OCI-LY7 (cell line): ENCODE data around the gene PSMD6. TPM values are rescaled to one million over a fixed set of nuclear protein-coding genes. Genes with fewer than 3 reads are reported as not detected.

Experiments
- BruUV-seq: library from RNA; stranded (reverse); fragments of 400-500 nt; replicated peaks from 2 replicates; lab custom pipeline; 2021; lab: Mats Ljungman, UMichigan
- CTCF ChIA-PET: fragments of 300-600 bp; sonication (Branson Sonifier 250); formaldehyde crosslinking; loops from one replicate; lab custom pipeline; 2022; ENCODE audit warnings: antibody characterized with exemption; ENCODE audit not compliant: unreplicated experiment; lab: Charles Lee
- POLR2A ChIA-PET: fragments of 300-600 bp; sonication (Branson Sonifier 250); formaldehyde crosslinking; loops from one replicate; lab custom pipeline; 2022; ENCODE audit warnings: antibody characterized with exemption; lab: Charles Lee
- DNase-seq: peaks from one replicate; pipeline ENCODE4 v3.0.0-alpha.2; 2015; ENCODE audit warnings: low spot score
- H2AFZ ChIP-seq: fragments of 200-600 bp; sonication (generic), shearing (Covaris generic); 2 replicates; pipeline ENCODE4 v1.6.1; 2014; ENCODE audit warnings: mild to moderate bottlenecking, antibody characterized with exemption, low read length, moderate library complexity
- H3K27ac ChIP-seq: fragments of 200-600 bp; sonication (generic); 2 replicates; pipeline ENCODE4 v1.5.1; 2014; ENCODE audit warnings: mixed run types, low read depth, mild to moderate bottlenecking, moderate library complexity, low read length, inconsistent platforms; ENCODE audit not compliant: poor library complexity, severe bottlenecking
- H3K36me3 ChIP-seq: fragments of 200-600 bp; sonication (generic); 2 replicates; pipeline ENCODE4 v1.6.1; 2014; ENCODE audit warnings: mild to moderate bottlenecking, antibody characterized with exemption, low read length, moderate library complexity, mixed read lengths; ENCODE audit not compliant: insufficient read depth
- H3K4me1 ChIP-seq: fragments of 200-600 bp; sonication (generic); 2 replicates; pipeline ENCODE4 v1.5.1; 2014; ENCODE audit warnings: mild to moderate bottlenecking, low read length; ENCODE audit not compliant: insufficient read depth, poor library complexity, severe bottlenecking
- H3K4me2 ChIP-seq: fragments of 200-600 bp; sonication (generic); 2 replicates; pipeline ENCODE4 v1.6.1; 2014; ENCODE audit warnings: mild to moderate bottlenecking, low read length
- H3K4me3 ChIP-seq: fragments of 200-600 bp; sonication (generic); 2 replicates; pipeline ENCODE4 v1.5.1; 2014; ENCODE audit warnings: mild to moderate bottlenecking, low read depth, low read length; ENCODE audit not compliant: poor library complexity, severe bottlenecking
- H3K79me2 ChIP-seq: fragments of 200-600 bp; sonication (generic); 2 replicates; pipeline ENCODE4 v1.6.1; 2016; ENCODE audit warnings: low read depth, mild to moderate bottlenecking, low read length, moderate library complexity, mixed read lengths; ENCODE audit not compliant: insufficient read depth
- H3K9me2 ChIP-seq: fragments of 200-600 bp; sonication (generic); 2 replicates; pipeline ENCODE4 v1.6.1; 2016; ENCODE audit warnings: mild to moderate bottlenecking, low read length, mixed read lengths; ENCODE audit not compliant: insufficient read depth
- H3K9me3 ChIP-seq: fragments of 200-600 bp; sonication (generic); 2 replicates; pipeline ENCODE4 v1.6.1; 2014; ENCODE audit warnings: mild to moderate bottlenecking, mixed run types, low read length, mixed read lengths
- H4K20me1 ChIP-seq: fragments of 200-600 bp; sonication (generic); 2 replicates; pipeline ENCODE4 v1.6.1; 2014; ENCODE audit warnings: mild to moderate bottlenecking, antibody characterized with exemption, low read length, moderate library complexity, mixed read lengths; ENCODE audit not compliant: insufficient read depth
- CTCF ChIP-seq: fragments of 200-600 bp; sonication (generic); conservative IDR thresholded peaks from 2 replicates; pipeline ENCODE4 v1.5.1; 2014; ENCODE audit warnings: mild to moderate bottlenecking, antibody characterized with exemption, low read length, moderate library complexity, mixed read lengths
- EZH2phosphoT487 ChIP-seq: fragments of 200-600 bp; sonication (generic); IDR thresholded peaks from 2 replicates; pipeline ENCODE4 v1.6.1; 2018; ENCODE audit warnings: low read depth, borderline replicate concordance, mild to moderate bottlenecking, mixed run types, antibody characterized with exemption, low read length, moderate library complexity, mixed read lengths
- intact Hi-C: fragments of 100-400 bp; cut with micrococcal nuclease; formaldehyde crosslinking; loops from one replicate; pipeline ENCODE4 v1.10.0; 2022; ENCODE audit not compliant: unreplicated experiment
- total RNA-seq, 2 experiments: library from RNA; depleted of rRNA in 1 of 2; stranded (reverse); fragments of >200 nt in 1 of 2; shearing (Covaris generic) in 1 of 2; gene quantifications; 2 replicates each; pipeline ENCODE4 v1.2.3, GENCODE V29; 2014 to 2022

PSMD6 gene
- total RNA-seq, 2 experiments from 2014 or later, result 65.2 to 106 TPM

GRCh38 chr3:63970631-63971475, 52.4 kb downstream of the PSMD6 start:
- Histone ChIP-seq H3K9me2 (no peaks in the 10 kb centered on the region), H3K9me3 (no peaks in the 10 kb centered on the region), H3K4me2 (no peak overlapping the region), H2AFZ (no peak overlapping the region), H3K36me3 (peaks cover 11% of the 10 kb centered on the region), H3K79me2 (peaks cover 5% of the 10 kb centered on the region; the same call in 1 of the 2 replicates), H3K4me3 (no peak overlapping the region), H3K27ac (no peak overlapping the region), H4K20me1 (peaks cover 10% of the 10 kb centered on the region; the same call in 1 of the 2 replicates), H3K4me1 (peaks cover 6% of the 10 kb centered on the region)
- BruUV-seq, result no TSS peak
- POLR2A ChIA-PET, result no interaction called here
- intact Hi-C loops, result no loop called here
- no peak for TF ChIP-seq CTCF
- CTCF ChIA-PET, result no interaction called here
- DNase-seq, result no peak

- H3K9me2 ChIP-seq, result no peaks in the 10 kb centered on the region
- no peak for DNase-seq
- no peak overlapping the region for H3K27ac ChIP-seq
- peaks cover 12% of the 10 kb centered on the region for H3K36me3 ChIP-seq
- intact Hi-C loops, result no loop called here
- no peaks in the 10 kb centered on the region for H3K9me3 ChIP-seq
- no peak overlapping the region for H3K4me2 ChIP-seq
- peaks cover 5% of the 10 kb centered on the region; the same call in 1 of the 2 replicates for H3K79me2 ChIP-seq
- H4K20me1 ChIP-seq, result peaks cover 12% of the 10 kb centered on the region; the same call in 1 of the 2 replicates
- CTCF ChIA-PET, result no interaction called here
- TF ChIP-seq EZH2phosphoT487 (no peak), CTCF (no peak)
- H3K4me3 ChIP-seq, result no peak overlapping the region
- no peak overlapping the region for H2AFZ ChIP-seq
- POLR2A ChIA-PET, result interaction anchor here (0.7 to 1.4 kb wide), 3 partner anchors 9 to 17 kb away, joined by 3 to 5 read pairs (median 3); no protein-coding TSS in a partner anchor
- H3K4me1 ChIP-seq, result peaks cover 6% of the 10 kb centered on the region
- no TSS peak for BruUV-seq
Observed at GRCh38 chr3:63969876-63970275, 53.4 kb downstream of the PSMD6 start.
